Tibial nerve (tissue), 4 donors: ENCODE measurements around the gene IRF2BP1. TPM values are rescaled to one million over a fixed set of nuclear protein-coding genes. Genes with fewer than 3 reads are reported as not detected.
"Not testable (repeated sequence)": the region's sequence is repeated elsewhere in the genome, so short reads cannot be mapped to it uniquely, and the experiment has no call there.

Experiments
- DNase-seq, 2 donors: peaks; one replicate each; pipeline ENCODE4 v3.0.0-alpha.2; 2019; ENCODE audit warnings: low spot score in 2 of 2
- H3K27ac ChIP-seq, 4 donors: fragments of 200-600 bp; sonication (generic) in 3 of 4; one replicate each; pipeline ENCODE4 v1.5.1; 2017 to 2019; ENCODE audit warnings: mild to moderate bottlenecking in 1 of 4
- H3K27me3 ChIP-seq, 2 donors: fragments of 200-600 bp; sonication (generic) in 1 of 2; one replicate each; pipeline versions ENCODE4 v1.5.1 to v1.6.0; 2017 to 2019
- H3K36me3 ChIP-seq, 3 donors: fragments of 200-600 bp; sonication (generic); one replicate each; pipeline ENCODE4 v1.5.1; 2018 to 2019
- H3K4me1 ChIP-seq, 4 donors: fragments of 200-600 bp; sonication (generic) in 3 of 4; one replicate each; pipeline ENCODE4 v1.5.1; 2017 to 2019
- H3K4me3 ChIP-seq, 4 donors: fragments of 200-600 bp; sonication (generic) in 3 of 4; one replicate each; pipeline ENCODE4 v1.5.1; 2017 to 2019; ENCODE audit warnings: mild to moderate bottlenecking in 1 of 4, moderate library complexity in 1 of 4
- H3K9me3 ChIP-seq, 4 donors: fragments of 200-600 bp; sonication (generic) in 3 of 4; one replicate each; pipeline ENCODE4 v1.5.1; 2017 to 2019
- EP300 ChIP-seq, 2 donors: sonication (generic); formaldehyde crosslinking; IDR thresholded peaks; one replicate each; pipeline ENCODE4 v1.6.1; 2017; ENCODE audit warnings: antibody characterized with exemption in 2 of 2, mild to moderate bottlenecking in 1 of 2
- POLR2A ChIP-seq, 2 donors: fragments of 450-650 bp; IDR thresholded peaks; one replicate each; pipeline ENCODE4 v1.6.1; 2017; ENCODE audit warnings: antibody characterized with exemption in 2 of 2, mild to moderate bottlenecking in 2 of 2, moderate library complexity in 2 of 2
- WGBS, 2 donors: methylation state at CpG; one replicate each; pipeline ENCODE4 v1.1.5; 2018; 5-methylcytosine and 5-hydroxymethylcytosine counted together
- total RNA-seq, 4 donors: library from RNA; depleted of rRNA; stranded (reverse); fragments of >200 nt; gene quantifications; one replicate each; pipeline ENCODE4 v1.1.0, GENCODE V29; 2016
- TF ChIP-seq, protein P1 (sequence below), 5 experiments: fragments of 200-600 bp in 3 of 5; fragments of 450-650 bp in 2 of 5; sonication (generic) in 3 of 5; IDR thresholded peaks; one replicate each; pipeline ENCODE4 v1.5.1; 2016 to 2019; ENCODE audit warnings: antibody characterized with exemption in 5 of 5, mild to moderate bottlenecking in 3 of 5, moderate library complexity in 2 of 5

Gene IRF2BP1
- total RNA-seq, 4 donors from 2014 or later = 16.4 to 33.3 (median 27.2) TPM

DNA sequence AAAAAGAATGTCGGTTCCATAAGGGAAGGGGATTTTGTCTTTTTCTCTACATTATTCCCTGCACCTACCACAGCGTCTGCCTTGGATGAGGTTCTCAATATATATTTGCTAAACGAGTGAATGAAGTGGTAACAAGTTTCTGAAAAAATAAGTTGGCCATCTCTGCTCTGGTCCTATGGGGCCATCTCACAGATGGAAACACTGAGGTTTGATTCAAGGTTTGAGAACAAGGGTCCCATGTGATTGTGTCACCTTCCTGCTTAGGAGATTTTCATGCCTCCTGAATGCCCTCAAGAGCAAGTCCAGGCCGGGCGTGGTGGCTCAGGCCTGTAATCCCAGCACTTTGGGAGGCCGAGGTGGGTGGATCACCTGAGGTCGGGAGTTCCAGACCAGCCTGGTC, 13.3 kb upstream of the IRF2BP1 start:
- no peaks in the 10 kb centered on the region for H3K9me3 ChIP-seq
- peaks cover 0 to 53% (median 0%) of the 10 kb centered on the region in 3 donors for H3K36me3 ChIP-seq
- H3K27ac ChIP-seq = no peak overlapping the region
- TF ChIP-seq EP300 (IDR thresholded peaks at IDR 0.05) = no peak
- no peak for TF ChIP-seq POLR2A (IDR thresholded peaks at IDR 0.05)
- TF ChIP-seq, protein P1, sequence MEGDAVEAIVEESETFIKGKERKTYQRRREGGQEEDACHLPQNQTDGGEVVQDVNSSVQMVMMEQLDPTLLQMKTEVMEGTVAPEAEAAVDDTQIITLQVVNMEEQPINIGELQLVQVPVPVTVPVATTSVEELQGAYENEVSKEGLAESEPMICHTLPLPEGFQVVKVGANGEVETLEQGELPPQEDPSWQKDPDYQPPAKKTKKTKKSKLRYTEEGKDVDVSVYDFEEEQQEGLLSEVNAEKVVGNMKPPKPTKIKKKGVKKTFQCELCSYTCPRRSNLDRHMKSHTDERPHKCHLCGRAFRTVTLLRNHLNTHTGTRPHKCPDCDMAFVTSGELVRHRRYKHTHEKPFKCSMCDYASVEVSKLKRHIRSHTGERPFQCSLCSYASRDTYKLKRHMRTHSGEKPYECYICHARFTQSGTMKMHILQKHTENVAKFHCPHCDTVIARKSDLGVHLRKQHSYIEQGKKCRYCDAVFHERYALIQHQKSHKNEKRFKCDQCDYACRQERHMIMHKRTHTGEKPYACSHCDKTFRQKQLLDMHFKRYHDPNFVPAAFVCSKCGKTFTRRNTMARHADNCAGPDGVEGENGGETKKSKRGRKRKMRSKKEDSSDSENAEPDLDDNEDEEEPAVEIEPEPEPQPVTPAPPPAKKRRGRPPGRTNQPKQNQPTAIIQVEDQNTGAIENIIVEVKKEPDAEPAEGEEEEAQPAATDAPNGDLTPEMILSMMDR (IDR thresholded peaks at IDR 0.05) = no peak
- H3K27me3 ChIP-seq = no peaks in the 10 kb centered on the region
- H3K4me3 ChIP-seq = no peak overlapping the region
- no peak for DNase-seq
- 94% methylated on average over 7 of the region's 7 CpGs for WGBS, 2 donors
- H3K4me1 ChIP-seq = peaks cover 0 to 27% (median 11%) of the 10 kb centered on the region in 4 donors

DNA sequence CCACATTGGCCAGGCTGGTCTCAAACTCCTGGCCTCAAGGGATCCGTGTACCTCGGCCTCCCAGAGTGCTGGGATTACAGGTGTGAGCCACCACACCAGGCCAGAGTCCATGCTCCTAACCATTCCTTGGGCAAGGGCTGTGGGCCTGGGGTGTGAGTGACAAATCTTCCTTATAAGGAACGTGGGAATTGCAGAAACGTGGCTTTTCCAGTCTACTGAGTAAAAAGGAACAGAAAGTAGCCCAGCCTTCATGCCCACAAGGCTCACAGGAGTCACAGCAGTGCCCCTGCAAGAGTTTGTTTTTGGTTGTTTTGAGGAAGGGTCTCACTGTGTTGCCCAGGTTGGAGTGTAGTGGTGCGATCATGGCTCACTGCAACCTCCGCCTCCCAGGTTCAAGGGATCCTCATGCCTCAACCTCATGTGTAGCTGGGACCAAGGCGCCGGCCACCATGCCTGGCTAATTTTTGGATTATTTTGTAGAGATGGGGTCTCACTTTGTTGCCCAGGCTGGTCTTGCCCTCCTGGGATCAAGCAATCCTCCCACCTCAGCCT, 11.4 kb upstream of the IRF2BP1 start:
- Histone ChIP-seq H3K27me3 (no peaks in the 10 kb centered on the region), H3K9me3 (no peaks in the 10 kb centered on the region), H3K36me3 (peaks cover 0 to 61% (median 0%) of the 10 kb centered on the region in 3 donors), H3K4me1 (peaks cover 0 to 20% (median 11%) of the 10 kb centered on the region in 4 donors), H3K4me3 (no peak overlapping the region), H3K27ac (no peak overlapping the region)
- TF ChIP-seq EP300 (IDR thresholded peaks at IDR 0.05) (no peak), POLR2A (IDR thresholded peaks at IDR 0.05) (no peak)
- TF ChIP-seq, protein P1 (IDR thresholded peaks at IDR 0.05) = no peak
- WGBS, 2 donors = 89 to 95% methylated on average over 8 of the region's 8 CpGs
- DNase-seq = no peak

DNA sequence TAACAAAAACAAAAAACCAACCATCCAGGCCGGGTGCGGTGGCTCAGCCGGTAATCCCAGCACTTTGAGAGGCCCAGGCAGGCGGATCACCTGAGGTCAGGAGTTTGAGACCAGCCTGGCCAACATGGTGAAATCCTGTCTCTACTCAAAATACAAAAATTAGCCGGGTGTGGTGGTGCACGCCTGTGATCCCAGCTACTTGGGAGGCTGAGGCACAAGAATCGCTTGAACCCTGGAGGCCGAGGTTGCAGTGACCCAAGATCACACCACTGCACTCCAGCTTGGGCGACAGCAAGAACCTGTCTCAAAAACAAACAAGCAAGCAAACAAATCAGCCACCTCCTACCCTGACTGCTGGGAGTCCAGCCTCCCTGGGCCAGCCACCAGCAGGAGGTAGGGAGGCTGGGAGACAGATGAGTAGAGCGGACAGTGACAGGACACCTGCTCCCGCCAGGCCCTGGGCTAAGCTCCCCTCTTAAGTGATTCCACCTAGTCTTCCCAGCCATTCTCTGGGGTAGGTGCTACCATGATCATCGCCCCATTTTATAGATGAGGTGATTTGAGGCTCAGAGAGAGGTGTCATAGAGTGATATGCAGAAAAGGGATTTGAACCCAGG, 10.2 kb upstream of the IRF2BP1 start:
- not testable (repeated sequence) for H3K4me3 ChIP-seq, DNase-seq, H3K9me3 ChIP-seq, H3K27me3 ChIP-seq
- 93% methylated on average over 12 of the region's 12 CpGs for WGBS, 2 donors
- Histone ChIP-seq H3K36me3 (peaks cover 0 to 72% (median 0%) of the 10 kb centered on the region in 3 donors), H3K4me1 (peaks cover 0 to 12% (median 8%) of the 10 kb centered on the region in 4 donors), H3K27ac (peak overlapping the region in 1 of 4 donors; percentile 41)

DNA sequence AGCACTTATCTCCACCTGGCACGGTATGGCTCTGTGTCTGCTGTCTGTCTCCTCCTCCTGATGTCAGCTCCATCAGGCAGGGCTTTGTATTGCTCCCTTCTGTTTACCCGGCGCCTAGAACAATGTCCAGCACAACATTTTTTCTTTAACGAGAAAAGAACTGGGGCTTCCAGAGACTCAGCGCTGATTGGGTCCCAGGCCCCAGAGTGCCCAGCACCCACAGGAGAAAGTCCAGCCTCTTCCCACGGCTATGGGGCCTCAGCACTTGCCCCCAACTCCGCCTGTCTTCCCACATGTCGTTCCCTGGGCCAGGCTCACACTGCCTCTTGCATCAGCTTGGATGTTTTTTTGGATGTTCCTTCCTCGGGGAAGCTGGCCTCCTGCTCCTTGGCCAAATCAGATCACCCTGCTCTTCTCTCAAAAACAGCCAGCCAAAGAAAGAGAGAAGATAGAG, 9.6 kb upstream of the IRF2BP1 start:
- DNase-seq = no peak
- no peaks in the 10 kb centered on the region for H3K27me3 ChIP-seq
- H3K27ac ChIP-seq = peak overlapping the region in 1 of 4 donors; percentile 41
- TF ChIP-seq, protein P1 (IDR thresholded peaks at IDR 0.05) = no peak
- no peak for TF ChIP-seq EP300 (IDR thresholded peaks at IDR 0.05)
- TF ChIP-seq POLR2A (IDR thresholded peaks at IDR 0.05) = no peak
- peaks cover 0 to 7% (median 2%) of the 10 kb centered on the region in 4 donors for H3K4me1 ChIP-seq
- H3K9me3 ChIP-seq = no peaks in the 10 kb centered on the region
- H3K36me3 ChIP-seq = peaks cover 0 to 78% (median 0%) of the 10 kb centered on the region in 3 donors
- no peak overlapping the region for H3K4me3 ChIP-seq
- 71 to 75% methylated on average over 9 of the region's 9 CpGs for whole genome bisulfite sequencing, 2 donors

DNA sequence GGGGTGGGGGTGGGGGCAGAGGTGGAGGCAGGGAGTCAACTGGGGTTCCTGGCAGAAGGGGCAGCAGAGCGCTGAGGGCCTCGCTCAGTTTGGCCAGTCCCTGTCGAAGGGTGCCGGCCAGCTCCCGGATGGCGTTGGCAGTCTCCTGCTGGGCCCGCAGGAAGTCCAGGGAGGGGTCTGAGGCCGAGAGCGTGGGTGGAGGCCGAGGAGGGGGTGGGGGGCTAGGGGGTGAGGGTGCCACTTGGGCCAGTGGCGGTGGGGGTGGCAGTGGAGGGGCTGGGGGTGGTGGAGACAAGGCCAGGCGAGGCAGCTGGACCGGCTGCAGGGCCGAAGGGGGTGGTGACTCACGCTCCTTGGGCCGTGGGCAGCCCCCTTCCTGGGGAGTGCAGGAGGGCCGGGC, 4.9 kb upstream of the IRF2BP1 start:
- H3K9me3 ChIP-seq = no peaks in the 10 kb centered on the region
- H3K27me3 ChIP-seq = no peaks in the 10 kb centered on the region
- H3K36me3 ChIP-seq = peaks cover 0 to 45% (median 0%) of the 10 kb centered on the region in 3 donors
- no peak overlapping the region for H3K27ac ChIP-seq
- no peak for DNase-seq
- 75 to 80% methylated on average over 13 to 17 of the region's 17 CpGs for WGBS, 2 donors
- no peak for TF ChIP-seq POLR2A (IDR thresholded peaks at IDR 0.05)
- no peak for TF ChIP-seq EP300 (IDR thresholded peaks at IDR 0.05)
- TF ChIP-seq, protein P1 (IDR thresholded peaks at IDR 0.05) = no peak
- no peak overlapping the region for H3K4me3 ChIP-seq
- H3K4me1 ChIP-seq = peaks cover 0 to 13% (median 0%) of the 10 kb centered on the region in 4 donors
